GM18907 (cell line): ENCODE results near the gene EFNA5.

Source experiments
- ATAC-seq: cut with Tn5 transposase; IDR thresholded peaks from one replicate; pipeline ENCODE4 v1.9.1; 2021; ENCODE audit warnings: mild to moderate bottlenecking, moderate library complexity; ENCODE audit not compliant: unreplicated experiment

The EFNA5 gene

DNA sequence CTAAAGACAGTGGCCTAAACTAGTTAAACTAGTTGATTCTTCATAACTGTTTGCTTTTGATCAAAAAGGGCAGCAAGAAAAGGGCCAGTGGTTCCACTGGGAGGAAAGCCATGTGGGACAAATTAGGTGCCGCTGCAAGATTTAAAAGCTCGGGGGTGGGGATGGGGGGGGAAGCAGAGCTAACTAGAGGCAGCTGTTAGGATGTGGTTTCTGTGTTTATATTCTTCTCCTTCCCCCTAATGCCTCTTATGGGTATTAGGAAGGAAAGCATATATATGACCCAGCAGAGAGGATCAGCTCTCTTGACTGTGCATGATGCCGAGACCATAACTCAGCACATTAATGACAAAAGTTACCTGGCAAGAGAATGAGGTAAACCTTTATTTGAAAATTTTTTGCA, 65.7 kb downstream of the EFNA5 start:
- no peak for ATAC-seq

DNA sequence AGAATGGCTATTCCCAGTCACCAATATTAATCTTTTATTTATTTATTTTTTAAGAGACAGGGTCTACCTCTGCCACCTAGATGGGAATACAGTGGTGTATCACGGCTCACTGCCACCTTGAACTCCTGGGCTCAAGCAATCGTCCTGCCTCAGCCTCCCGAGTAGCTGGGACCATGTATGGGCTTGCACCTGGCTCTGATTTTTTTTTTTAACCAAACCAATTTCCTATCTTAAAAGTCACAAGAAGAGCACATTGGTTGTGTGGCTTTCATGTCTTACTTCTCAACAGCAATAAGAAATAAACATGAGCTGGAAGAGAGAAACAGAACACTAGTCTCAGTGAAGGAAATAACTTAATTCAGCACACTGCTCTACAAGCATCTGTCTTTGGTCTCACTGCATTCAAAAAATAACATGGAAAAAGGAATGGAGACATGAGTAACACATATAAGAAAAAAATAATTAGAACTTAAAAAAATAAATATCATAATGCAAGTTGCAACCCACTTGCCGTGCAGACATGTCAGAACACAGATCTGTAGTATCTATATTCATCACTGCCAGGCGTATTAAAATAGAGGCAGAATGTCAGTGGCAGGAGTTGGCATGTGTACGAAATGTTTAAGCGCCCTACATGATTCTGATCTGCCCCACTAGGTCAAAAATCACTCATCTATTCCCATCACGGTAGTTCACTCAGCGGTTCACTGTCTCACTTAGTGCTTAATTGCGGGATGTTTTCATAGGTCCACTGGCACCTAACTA, 66.4 kb downstream of the EFNA5 start:
- no peak for ATAC-seq

DNA sequence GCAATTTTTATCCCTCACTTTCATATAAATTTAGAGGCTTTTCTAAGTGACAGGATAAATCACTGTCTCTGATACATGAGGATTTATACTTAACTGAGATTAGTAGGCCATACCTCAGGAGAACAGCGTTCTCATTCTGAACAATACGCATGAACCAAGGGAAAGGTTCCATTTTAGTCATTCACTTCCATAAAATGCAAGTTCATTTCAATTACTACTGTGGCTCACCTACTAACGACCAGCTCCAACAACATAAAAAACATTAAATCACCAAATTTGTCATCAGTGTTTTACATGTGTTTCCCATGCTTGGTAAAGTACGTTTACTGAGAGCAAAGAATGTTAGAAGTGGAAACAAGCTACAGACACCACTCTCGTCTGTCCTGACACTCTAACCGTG, 67.4 kb downstream of the EFNA5 start:
- no peak for ATAC-seq

DNA sequence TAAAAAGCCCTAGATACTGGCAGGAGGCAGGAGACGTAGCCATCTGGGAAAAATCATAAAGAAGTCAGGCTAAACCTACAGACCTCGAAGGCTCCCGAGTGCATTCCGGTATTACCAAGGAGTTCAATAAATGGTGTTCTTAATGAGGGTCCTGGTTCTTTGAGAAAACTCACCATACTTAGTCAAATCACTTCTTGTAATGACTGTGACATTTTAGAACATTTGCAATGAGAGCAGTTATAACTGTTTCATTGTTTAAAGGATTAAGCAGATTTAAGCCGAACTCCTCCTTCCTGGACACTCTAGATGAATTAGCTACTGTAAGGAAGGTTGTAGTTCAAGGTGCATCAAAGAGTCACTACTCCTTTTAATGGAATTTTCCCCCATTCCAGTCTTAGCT, 67.8 kb downstream of the EFNA5 start:
- ATAC-seq: no peak

DNA sequence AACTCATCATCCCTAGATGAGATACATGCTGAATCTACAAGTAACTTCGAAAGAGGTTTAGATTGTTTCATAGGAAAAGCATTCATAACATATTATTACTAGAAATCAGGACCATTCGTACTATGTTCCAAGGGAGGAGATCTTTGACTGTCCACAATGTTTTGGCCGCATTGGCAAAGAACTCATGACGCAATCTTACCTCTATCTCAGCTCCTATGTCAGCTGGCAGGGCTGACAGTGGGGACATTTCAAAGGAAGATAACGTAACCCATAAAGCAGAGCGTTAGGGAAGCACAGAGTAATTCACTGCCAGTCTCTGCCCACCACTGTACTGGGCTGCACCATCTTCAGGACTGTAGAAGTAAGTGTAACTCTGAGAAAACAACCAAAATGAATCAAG, 69.7 kb downstream of the EFNA5 start:
- ATAC-seq: no peak

DNA sequence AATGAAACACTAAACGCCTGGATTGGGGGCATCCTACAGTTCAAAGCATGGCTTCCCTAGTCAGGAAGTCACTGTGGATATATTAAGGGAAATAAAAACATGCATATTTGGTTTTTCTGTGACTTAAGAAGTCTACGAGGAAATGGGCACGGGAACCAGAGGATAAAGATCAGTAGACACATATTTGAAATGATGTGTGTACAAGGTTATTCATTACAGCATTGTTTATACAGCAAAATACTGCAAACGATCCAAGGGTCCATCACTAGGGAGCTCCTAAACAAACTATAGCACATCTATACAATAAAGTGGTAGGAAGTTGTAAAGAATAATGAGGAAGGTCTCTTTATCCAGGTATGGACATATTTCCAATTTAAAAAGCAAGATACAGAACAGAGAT, 71.8 kb downstream of the EFNA5 start:
- no peak for ATAC-seq

DNA sequence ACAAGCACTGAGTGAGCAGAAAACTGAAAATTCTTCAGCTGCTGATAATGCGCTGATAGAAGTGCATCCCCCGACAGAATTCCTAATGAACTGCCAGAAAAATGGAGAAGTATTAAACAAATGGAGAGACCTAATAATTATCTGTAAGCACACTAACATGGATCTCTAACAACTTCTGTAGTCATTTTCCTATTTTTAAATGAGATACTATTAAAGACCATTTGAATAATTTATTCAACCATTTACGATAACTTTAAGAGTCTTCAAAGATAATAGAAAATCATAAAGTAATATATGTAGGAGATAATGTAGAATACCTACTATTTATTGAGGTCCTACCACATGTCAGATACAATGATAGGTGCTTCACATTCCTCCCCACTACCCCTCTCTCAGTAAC, 72.9 kb downstream of the EFNA5 start:
- no peak for ATAC-seq

DNA sequence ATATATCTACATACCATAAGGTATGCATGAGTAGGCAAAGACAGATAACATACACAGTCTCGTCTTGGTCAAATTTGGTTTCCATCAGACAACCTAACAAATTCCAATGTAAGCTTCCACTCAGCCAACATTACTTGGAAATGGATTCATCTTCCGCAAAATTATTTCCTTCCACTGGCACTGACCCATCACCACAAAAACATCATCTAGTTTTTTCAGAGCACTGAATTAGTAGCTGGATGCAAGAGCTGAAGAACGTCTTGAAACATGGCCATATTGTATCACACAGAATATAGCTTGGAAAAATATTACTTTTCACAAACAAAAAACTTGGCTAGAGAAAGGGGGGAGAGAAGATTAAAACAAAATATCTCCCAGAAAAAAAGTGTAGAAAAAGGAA, 73.5 kb downstream of the EFNA5 start:
- no peak for ATAC-seq

DNA sequence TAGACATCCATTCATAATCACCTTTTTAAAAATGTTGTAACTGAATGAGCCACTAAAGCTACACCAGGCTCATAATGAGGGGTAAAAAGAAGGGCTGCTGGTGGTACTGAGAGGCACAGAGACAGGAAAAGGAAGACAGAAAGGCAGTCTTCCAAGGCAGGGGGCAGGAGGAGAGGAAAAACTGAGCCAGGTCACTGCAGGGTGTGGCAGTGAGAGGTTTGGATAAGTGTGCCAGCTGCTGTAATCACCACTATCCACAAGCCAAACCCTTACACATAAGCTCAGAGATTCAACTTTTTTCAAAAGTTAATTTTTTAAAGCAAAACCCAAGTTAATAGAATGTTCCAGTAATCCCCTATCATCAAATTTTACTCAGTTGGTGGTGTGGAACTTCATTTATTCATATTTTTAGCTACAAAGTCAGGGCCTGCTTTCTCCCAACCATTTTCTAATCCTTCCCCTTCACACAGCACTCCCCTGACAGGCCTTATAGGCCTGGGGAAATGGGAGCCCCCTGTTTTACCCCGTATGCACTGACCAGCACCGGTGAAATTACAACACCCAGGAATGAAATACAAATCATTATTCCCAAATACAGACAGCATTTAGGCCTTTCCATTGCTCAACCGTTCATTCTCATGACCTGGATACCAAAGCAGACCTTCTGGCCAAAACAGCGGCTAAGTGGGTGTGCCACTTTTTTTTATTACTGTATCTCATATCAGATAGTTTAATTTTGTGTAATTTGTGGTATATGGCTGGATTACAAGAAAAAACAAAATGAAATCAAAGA, 76.3 kb downstream of the EFNA5 start:
- ATAC-seq: no peak

DNA sequence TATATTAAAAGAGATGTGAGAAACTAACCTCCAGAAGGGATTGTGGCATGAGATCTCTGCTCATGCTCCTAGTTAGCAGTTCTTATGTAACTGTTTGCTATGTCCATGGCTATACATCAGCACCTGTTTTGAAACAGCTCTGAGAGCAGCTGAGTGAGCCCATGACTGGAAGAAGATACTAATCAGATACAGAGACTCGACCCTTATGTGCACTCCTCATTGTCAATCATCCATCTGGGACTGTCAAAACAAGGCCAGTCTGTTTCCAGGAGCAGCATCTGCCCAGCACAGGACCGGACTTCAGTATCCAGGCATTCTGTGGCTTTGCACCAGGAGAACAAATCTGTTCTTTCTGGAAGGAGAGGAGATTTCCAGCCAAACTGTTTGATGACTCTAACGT, 77.7 kb downstream of the EFNA5 start:
- ATAC-seq: no peak

DNA sequence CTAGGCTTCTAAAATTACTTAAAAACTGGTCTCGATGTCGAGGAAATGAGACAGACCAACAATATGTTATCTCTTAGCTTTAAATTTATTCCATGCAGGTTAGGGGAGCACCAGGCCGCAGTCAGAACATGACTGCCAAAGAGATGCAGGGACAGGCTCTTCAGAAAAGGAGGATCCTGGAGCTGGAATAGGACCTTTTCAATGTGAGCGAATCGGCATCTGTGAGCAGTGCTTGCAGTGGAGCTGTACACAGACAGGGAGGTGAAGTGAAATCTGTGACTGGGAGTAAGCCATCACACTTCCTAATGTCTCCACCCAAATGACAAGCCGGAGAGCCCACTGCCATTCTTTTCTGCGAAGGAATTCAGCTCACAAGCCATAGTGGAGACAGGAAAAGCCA, 78.2 kb downstream of the EFNA5 start:
- ATAC-seq: no peak

DNA sequence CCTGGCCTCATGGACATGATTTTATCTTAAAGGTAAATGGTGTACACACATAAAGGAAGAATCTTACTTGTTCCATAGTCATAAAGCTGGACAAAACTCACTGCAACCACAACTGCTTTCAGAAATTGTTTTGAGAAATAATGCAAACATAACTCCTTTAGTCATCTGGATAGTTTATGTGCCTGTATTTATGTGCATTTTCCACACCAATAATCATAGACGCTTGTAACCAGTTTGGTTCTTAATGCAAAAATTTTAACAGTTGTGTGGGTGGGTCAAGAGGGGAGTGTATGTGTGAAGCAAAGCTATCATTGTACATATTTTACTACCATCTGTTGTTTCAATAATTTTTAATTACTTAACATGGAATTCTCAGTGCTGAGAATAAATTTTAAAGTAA, 80.1 kb downstream of the EFNA5 start:
- ATAC-seq: no peak

DNA sequence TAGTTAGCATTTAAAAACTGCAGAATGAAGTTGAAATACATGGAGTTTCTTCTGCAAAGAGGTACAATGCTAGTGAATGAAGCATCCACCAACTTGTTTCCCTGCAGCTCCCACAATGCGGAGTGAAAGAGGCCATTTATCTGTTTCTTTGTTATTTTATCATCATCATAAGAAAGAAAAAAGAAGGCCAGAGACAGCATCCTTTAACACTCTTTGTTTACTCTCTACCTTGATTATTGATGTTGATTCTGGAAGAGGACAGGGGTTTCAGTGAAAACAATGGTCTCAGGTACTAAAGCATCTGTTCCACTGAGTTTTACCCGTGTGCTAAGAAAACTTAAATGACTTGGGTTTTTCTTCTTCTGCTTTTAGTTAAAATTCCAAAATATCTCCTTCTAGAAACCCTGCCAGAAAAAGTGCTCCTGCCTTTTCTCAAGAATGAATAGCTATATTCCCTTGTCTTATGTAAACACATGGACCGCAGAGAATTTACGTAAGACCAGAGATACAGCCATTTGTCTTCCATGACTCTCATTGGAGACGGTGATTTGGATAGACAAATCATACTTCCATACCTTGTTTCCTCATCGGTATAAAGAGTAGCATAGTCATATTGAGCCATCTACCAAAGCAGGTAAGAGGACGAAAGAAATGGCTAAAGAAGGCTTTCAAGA, 81.1 kb downstream of the EFNA5 start:
- no peak for ATAC-seq

DNA sequence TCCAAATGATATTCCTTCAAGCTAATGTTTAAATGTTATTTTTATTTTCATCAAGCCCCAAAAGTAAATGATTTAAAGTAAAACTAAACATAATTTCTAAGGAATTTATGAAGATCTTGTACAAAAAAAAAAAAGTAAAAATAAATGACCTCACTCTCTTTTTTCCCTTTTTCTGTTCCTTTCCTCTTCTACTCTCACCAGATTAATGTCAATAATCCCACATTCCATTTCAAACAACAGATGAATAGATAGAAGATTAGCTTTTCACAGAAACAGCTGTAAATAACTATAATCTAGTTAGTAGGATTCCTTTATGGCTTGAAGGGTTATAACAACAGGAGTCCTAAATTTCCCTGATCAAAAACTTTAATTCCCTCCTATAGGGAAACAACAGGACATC, 88.1 kb downstream of the EFNA5 start:
- ATAC-seq: no peak

DNA sequence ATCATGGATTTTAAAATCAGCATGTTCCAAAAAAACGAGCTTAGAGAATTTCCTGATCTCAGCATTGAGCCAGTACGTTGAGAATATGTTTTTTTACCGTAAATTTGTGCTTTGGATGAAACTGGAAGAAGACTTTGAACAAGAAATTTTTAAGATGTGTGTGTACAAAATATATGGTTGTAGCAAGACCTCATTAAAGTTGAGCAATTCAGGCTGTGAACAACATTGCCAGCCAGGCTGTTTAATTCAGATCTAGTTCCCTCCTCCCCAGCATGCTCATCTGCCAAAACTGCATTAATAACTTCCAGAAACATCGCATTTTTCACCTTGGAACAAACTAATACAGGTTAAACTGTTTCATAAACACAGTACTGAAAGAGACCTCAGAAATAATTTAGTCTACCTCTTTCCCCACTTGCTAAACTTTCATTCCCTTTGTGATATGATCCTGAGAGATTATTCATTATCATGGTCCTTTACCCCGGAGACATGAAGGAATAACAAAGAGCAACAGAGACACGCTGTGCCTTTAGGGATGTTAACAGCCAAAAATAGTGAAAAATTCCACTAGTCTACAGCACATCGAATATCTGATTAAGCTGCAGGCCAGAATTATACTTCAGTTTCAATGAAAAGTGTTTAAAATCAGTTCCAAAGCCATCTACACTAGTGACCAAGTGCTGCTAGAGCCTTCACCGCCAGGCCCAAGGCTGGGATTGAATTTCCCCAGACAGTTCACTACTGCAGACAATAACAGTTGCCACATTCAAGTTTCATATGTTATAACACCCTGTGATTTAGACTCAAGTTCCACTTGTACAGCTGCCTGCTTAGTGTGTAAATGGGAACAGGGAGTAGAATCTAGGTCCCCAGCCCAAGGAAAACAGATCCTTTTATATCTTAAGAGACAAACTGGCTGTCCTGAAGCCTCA, 89.6 kb downstream of the EFNA5 start:
- no peak for ATAC-seq

DNA sequence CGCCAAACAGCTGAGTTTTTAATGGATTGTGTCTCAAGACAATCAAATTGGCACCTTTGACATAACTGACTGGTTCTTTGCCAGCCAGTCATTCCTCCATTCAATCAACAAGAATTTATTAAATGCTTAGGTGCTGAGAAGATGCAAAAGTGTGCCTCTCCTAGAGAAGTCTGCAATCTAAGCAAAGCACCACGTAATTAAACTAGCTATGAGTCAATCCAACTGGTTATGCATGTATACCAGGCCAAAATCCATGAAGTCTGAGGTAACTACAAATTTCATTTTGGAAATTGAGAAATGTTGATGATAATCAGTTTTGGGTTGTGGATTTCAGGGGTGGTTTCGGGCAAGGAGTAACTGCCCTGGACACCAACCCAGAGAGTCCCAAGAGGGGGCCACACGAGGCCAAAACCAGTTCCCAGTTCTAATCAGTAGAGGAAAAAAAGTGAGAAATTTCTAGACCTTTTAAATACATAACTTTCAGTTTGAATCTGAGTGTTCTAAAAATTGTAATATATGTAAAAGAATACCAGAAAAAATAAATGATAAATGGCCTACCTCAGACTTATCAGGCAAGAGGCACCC, 92.6 kb downstream of the EFNA5 start:
- no peak for ATAC-seq

DNA sequence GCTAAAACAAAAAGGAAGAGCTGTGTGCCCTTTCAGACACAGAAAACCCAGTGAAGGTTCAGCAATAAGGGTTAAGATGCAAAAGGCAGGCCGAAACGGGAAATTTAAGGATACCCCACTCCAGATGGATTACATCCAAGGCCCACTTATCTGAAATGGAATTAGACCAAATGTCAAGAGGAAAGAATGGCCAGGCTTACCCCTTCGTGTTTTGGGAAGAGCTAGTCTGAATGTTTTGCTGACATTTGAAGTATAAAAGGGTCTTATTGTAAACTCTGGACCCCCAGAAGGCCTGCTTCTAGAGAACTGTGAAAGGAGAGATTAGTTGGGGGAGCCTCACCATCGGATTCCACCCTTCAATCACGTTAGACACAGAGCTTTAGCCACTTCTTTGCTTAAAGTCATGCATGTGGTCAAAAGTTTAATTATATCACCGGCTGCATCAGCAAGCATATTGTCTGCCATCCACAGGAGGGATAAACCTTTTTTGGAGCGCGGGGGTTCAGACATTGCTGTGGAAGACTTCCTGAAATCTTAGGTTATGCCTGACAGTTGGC, 93.3 kb downstream of the EFNA5 start:
- ATAC-seq: no peak

DNA sequence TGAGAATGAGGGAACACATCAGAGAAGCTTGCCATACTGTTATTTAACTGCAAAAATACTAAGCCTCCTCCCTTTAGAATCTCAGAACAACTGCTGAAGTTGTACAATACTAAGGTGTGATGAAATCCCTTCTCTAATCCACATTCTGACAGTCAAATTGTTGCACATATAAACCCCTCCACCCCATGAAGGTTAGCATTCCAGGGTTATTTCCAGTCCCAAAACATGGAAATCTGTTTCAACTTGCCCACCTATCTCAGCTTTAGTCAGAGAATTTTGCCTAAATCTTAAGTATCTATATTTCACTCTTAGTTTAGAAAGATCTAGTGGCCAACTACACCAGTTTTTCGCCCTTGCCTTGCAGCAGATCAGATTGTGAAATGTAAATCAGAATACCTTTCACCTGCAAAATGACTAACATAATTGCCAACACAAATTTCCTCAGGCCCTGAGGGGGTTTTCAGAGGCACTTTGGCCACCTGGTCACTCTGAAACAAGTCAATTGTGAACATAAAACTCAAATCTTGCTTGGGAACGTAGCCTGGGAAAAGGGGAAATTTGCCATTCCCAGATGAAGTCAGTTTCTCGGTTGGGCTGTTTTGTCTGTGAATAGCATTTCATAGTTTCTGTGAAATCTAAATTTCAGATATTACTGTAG, 93.9 kb downstream of the EFNA5 start:
- ATAC-seq: no peak

DNA sequence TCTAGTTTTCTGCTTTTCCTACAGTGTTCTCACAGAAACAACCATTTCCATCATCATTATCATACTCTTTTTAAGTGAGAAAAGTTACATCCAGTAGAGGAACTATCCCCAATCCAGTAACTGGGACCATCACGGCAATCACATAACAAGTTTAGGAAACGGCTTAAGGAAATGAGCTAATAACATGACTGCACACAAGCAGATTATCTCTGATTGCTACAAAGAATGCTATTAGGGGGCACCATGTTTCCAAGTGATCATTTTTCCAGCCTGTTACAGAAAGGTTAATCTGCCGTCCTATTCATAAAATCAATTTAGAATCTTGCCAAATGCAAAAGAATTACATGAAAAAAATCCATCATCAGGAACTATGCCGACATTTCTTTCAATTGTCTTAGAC, 94.6 kb downstream of the EFNA5 start:
- no peak for ATAC-seq

DNA sequence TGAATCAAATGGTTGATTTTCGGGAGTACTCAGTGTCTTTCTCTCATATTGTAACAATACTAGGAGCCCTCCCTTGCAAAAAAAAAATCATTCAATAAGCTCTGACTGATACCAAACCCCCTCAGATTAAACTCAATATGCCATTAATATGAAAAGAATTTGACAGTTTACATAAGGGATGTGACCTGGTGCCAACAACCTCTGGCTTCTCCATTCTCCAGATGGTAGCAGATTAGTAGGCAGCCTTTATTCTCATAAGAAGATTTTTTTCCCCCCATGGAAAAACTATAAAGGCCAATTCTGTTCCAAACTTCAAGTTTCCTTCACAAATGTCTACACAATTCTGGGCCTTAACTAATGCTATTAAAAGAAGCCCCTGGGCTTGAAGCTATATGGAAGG, 96.5 kb downstream of the EFNA5 start:
- no peak for ATAC-seq
